Measurements from ENCODE around the gene PNPLA3.

DNA sequence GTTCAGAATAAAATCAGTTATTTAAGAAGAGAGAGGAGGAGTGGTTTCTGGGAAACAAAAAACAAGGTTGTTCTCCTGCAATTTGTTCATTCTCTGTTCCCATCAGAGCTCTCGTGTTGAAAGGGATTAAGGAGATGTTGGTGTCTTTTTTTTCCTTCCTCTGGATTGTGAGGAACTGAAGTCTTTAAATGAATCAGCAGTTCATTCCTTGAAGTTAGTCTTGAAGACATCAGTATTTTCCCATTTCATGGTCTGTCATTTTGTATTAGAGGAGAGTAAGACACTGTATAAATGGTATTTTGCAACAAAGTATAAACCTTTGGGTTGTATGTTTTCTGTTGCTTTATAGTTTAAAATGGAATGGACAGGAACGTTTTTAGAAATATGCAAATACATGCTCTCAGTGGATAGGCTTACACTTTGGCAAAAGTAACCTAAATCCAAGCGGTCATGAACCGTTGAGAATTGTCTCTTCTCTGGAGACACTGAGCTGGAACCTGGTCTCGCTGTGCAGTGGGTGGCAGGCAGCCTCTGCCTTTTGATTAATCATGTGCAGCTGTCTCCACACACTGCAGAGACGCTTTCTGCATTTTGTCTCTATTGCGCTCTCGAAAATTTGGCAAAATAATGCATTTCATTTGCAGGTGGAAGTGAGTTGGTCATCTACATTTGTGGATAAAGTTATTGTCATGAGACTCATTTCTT, 64.7 kb downstream of the PNPLA3 start:
- TF ChIP-seq POLR2A (IDR thresholded peaks at IDR 0.05) (no peak), CTCF (IDR thresholded peaks at IDR 0.05) (no peak)

All from transverse colon (tissue), 3 donors.